OCI-LY1 (cell line): ENCODE results near the gene SSTR1.

Experiments
- H2AFZ ChIP-seq: fragments of 200-600 bp; sonication (generic), shearing (Covaris generic); 2 replicates; pipeline ENCODE4 v1.6.0; 2014; ENCODE audit warnings: antibody characterized with exemption, mild to moderate bottlenecking, low read length
- H3F3A ChIP-seq: fragments of 200-600 bp; sonication (generic), shearing (Covaris generic); 2 replicates; pipeline ENCODE4 v1.6.0; 2014; ENCODE audit warnings: mild to moderate bottlenecking, antibody characterized with exemption, low read length, moderate library complexity; ENCODE audit not compliant: insufficient read depth
- H3K27ac ChIP-seq: fragments of 200-600 bp; sonication (generic); 2 replicates; pipeline ENCODE4 v1.5.1; 2014; ENCODE audit warnings: low read length, mixed run types, mild to moderate bottlenecking, low read depth; ENCODE audit not compliant: poor library complexity, severe bottlenecking
- H3K27me3 ChIP-seq: fragments of 200-600 bp; sonication (generic); 2 replicates; pipeline ENCODE4 v1.6.0; 2014; ENCODE audit warnings: antibody characterized with exemption, mild to moderate bottlenecking, low read length, moderate library complexity; ENCODE audit not compliant: insufficient read depth
- H3K36me3 ChIP-seq: fragments of 200-600 bp; sonication (generic); 2 replicates; pipeline ENCODE4 v1.6.1; 2014; ENCODE audit warnings: mild to moderate bottlenecking, antibody characterized with exemption, low read length, moderate library complexity, mixed read lengths; ENCODE audit not compliant: insufficient read depth
- H3K4me1 ChIP-seq: fragments of 200-600 bp; sonication (generic); 2 replicates; pipeline ENCODE4 v1.5.1; 2014; ENCODE audit warnings: mild to moderate bottlenecking, low read length, moderate library complexity; ENCODE audit not compliant: insufficient read depth, severe bottlenecking
- H3K4me2 ChIP-seq: fragments of 200-600 bp; sonication (generic), shearing (Covaris generic); 2 replicates; pipeline ENCODE4 v1.6.1; 2014; ENCODE audit warnings: low read length
- H3K4me3 ChIP-seq: fragments of 200-600 bp; sonication (generic); 2 replicates; pipeline ENCODE4 v1.5.1; 2014; ENCODE audit warnings: low read length, low read depth, mild to moderate bottlenecking, mixed read lengths; ENCODE audit not compliant: poor library complexity, severe bottlenecking
- H3K79me2 ChIP-seq: fragments of 200-600 bp; shearing (Covaris generic); 2 replicates; pipeline ENCODE4 v1.6.1; 2016; ENCODE audit warnings: mixed run types, low read length, mixed read lengths; ENCODE audit not compliant: insufficient read depth
- H3K9ac ChIP-seq: fragments of 200-600 bp; sonication (generic), shearing (Covaris generic); 2 replicates; pipeline ENCODE4 v1.6.1; 2014; ENCODE audit warnings: mild to moderate bottlenecking, low read length, mixed read lengths
- H3K9me2 ChIP-seq: fragments of 200-600 bp; sonication (generic), shearing (Covaris generic); 2 replicates; pipeline ENCODE4 v1.6.1; 2014; ENCODE audit warnings: low read depth, mild to moderate bottlenecking, low read length, mixed read lengths
- H3K9me3 ChIP-seq: fragments of 200-600 bp; shearing (Covaris generic); 2 replicates; pipeline ENCODE4 v1.6.1; 2014; ENCODE audit warnings: low read length, mixed read lengths
- H4K20me1 ChIP-seq: fragments of 200-600 bp; sonication (generic), shearing (Covaris generic); 2 replicates; pipeline ENCODE4 v1.6.0; 2016; ENCODE audit warnings: mild to moderate bottlenecking, low read length; ENCODE audit not compliant: insufficient read depth
- CTCF ChIP-seq: fragments of 200-600 bp; sonication (generic), shearing (Covaris generic); IDR thresholded peaks from 2 replicates; pipeline ENCODE4 v1.5.1; 2017; ENCODE audit warnings: mild to moderate bottlenecking, antibody characterized with exemption, low read length, moderate library complexity, mixed read lengths
- EZH2 ChIP-seq: fragments of 200-600 bp; sonication (generic), shearing (Covaris generic); IDR thresholded peaks from 2 replicates; pipeline ENCODE4 v1.8.0; 2017; ENCODE audit warnings: borderline replicate concordance, mixed run types, mild to moderate bottlenecking, antibody characterized with exemption, low read length, moderate library complexity, mixed read lengths

The SSTR1 gene

GRCh38 chr14:38243696-38244240 lies 36.1 kb downstream of the SSTR1 start:
- Histone ChIP-seq H3K4me3 (no peak overlapping the region), H3K79me2 (no peaks in the 10 kb centered on the region), H4K20me1 (no peaks in the 10 kb centered on the region), H3F3A (no peaks in the 10 kb centered on the region), H3K4me2 (no peak overlapping the region), H2AFZ (no peak overlapping the region), H3K9ac (no peak overlapping the region), H3K9me2 (no peaks in the 10 kb centered on the region), H3K27ac (no peak overlapping the region), H3K4me1 (peaks cover 24% of the 10 kb centered on the region), H3K27me3 (no peaks in the 10 kb centered on the region), H3K36me3 (no peaks in the 10 kb centered on the region), H3K9me3 (no peaks in the 10 kb centered on the region)
- no peak for TF ChIP-seq EZH2
- TF ChIP-seq CTCF = no peak

- Histone ChIP-seq H3K4me1 (peaks cover 32% of the 10 kb centered on the region), H3K79me2 (no peaks in the 10 kb centered on the region), H3K9ac (no peak overlapping the region), H3K36me3 (no peaks in the 10 kb centered on the region), H3K9me2 (no peaks in the 10 kb centered on the region), H3K4me2 (no peak overlapping the region), H3K4me3 (no peak overlapping the region), H3F3A (no peaks in the 10 kb centered on the region), H4K20me1 (no peaks in the 10 kb centered on the region), H3K27ac (no peak overlapping the region), H3K9me3 (no peaks in the 10 kb centered on the region), H3K27me3 (no peaks in the 10 kb centered on the region), H2AFZ (no peak overlapping the region)
- no peak for TF ChIP-seq EZH2
- TF ChIP-seq CTCF = peak; percentile 55
Observed at GRCh38 chr14:38248321-38249028, 40.8 kb downstream of the SSTR1 start.

GRCh38 chr14:38250331-38250730 lies 42.6 kb downstream of the SSTR1 start:
- Histone ChIP-seq H3K9me2 (no peaks in the 10 kb centered on the region), H4K20me1 (no peaks in the 10 kb centered on the region), H2AFZ (no peak overlapping the region; the same call in 1 of the 2 replicates), H3F3A (no peaks in the 10 kb centered on the region), H3K4me1 (peaks cover 32% of the 10 kb centered on the region), H3K36me3 (no peaks in the 10 kb centered on the region; the same call in 1 of the 2 replicates), H3K4me2 (no peak overlapping the region), H3K27ac (peak overlapping the region; percentile 11), H3K9ac (no peak overlapping the region), H3K27me3 (no peaks in the 10 kb centered on the region), H3K4me3 (no peak overlapping the region), H3K79me2 (no peaks in the 10 kb centered on the region), H3K9me3 (peaks cover 3% of the 10 kb centered on the region; the same call in 1 of the 2 replicates)
- no peak for TF ChIP-seq EZH2
- TF ChIP-seq CTCF = no peak
